ENCODE measurements around the gene RWDD4. TPM values are rescaled to one million over a fixed set of nuclear protein-coding genes. Genes with fewer than 3 reads are reported as not detected.
A peak's percentile ranks its signal among the peaks of the same experiment; 100 is the strongest.

RWDD4 gene
- total RNA-seq, 1 donor from 2014 or later = 23.4 TPM

GRCh38 chr4:183600189-183600685 is 58.7 kb downstream of the RWDD4 start:
- DNase-seq (ENCODE audit: low read depth) = peak; percentile 25

GRCh38 chr4:183599690-183600089 is 59.3 kb downstream of the RWDD4 start:
- DNase-seq (ENCODE audit: low read depth) = peak; percentile 74

GRCh38 chr4:183599284-183599683 is 59.7 kb downstream of the RWDD4 start:
- no peak for DNase-seq (ENCODE audit: low read depth)

GRCh38 chr4:183596067-183596757 is 62.8 kb downstream of the RWDD4 start:
- peak; percentile 42 for DNase-seq (ENCODE audit: low read depth)

GRCh38 chr4:183594823-183595222 is 64.2 kb downstream of the RWDD4 start:
- DNase-seq (ENCODE audit: low read depth) = no peak

- no peak for DNase-seq (ENCODE audit: low read depth)
Observed at GRCh38 chr4:183591301-183591700, 67.7 kb downstream of the RWDD4 start.

Other genes starting within 250 kb of the RWDD4 start
- gene CDKN2AIP, start 214.5 kb downstream of the RWDD4 start, total RNA-seq = 45.7 and 56.5 TPM in 2 replicates
- 10.4 and 22.0 TPM in 2 replicates for gene ING2, start 154.1 kb downstream of the RWDD4 start, total RNA-seq
- 48.1 and 63.6 TPM in 2 replicates for gene TRAPPC11, start 108 bp upstream of the RWDD4 start, total RNA-seq
- 4.5 and 16.4 TPM in 2 replicates for gene STOX2, start 246.1 kb upstream of the RWDD4 start, total RNA-seq